ENCODE results near the gene SLU7. TPM values are rescaled to one million over a fixed set of nuclear protein-coding genes. Genes with fewer than 3 reads are reported as not detected.
A peak's percentile ranks its signal among the peaks of the same experiment; 100 is the strongest.

SLU7 gene
- total and polyA plus RNA-seq, 7 donors, result 22.4 to 80.3 (median 44.4) TPM

DNA sequence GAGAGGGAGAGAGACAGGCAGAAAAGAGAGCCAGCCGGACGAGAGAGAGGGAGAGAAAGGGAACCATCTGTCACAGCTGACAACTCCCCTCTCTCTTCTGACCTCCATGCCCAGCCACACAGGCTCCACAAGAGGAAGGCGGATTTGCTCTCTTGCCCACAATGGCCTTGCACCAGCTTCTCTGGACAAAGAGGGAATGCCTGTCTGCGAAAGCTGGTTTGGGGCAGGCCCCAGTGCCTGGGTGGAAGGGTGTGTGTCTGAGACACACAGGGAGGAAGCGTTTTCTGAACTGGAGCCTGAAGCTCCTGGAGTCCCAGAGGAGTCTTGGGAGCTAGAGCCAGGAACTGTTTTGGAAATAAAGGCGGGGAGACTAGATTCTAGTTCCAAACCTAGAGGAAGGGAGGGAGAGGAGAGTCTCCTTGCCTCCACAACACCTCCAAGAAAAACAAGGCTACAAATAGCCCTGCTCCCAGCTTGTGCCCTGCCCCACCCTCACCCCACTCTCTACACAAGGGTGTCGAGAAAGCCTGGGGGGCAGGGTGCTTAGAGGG, 60.9 kb downstream of the SLU7 start:
- H3K27ac ChIP-seq, result peak overlapping the region; percentile 56 to 81 (median 67)
- peak; percentile 74 for DNase-seq
- peak overlapping the region in 2 of 4 donors; percentile 14 to 16 for H3K4me3 ChIP-seq
- 68 to 80% methylated on average over 7 of the region's 7 CpGs for WGBS, 2 donors
- H3K36me3 ChIP-seq, result no peaks in the 10 kb centered on the region
- TF ChIP-seq POLR2AphosphoS5 (IDR thresholded peaks at IDR 0.05) (no peak), EP300 (IDR thresholded peaks at IDR 0.05) (no peak), POLR2A (IDR thresholded peaks at IDR 0.05) (no peak)
- TF ChIP-seq, protein P1, sequence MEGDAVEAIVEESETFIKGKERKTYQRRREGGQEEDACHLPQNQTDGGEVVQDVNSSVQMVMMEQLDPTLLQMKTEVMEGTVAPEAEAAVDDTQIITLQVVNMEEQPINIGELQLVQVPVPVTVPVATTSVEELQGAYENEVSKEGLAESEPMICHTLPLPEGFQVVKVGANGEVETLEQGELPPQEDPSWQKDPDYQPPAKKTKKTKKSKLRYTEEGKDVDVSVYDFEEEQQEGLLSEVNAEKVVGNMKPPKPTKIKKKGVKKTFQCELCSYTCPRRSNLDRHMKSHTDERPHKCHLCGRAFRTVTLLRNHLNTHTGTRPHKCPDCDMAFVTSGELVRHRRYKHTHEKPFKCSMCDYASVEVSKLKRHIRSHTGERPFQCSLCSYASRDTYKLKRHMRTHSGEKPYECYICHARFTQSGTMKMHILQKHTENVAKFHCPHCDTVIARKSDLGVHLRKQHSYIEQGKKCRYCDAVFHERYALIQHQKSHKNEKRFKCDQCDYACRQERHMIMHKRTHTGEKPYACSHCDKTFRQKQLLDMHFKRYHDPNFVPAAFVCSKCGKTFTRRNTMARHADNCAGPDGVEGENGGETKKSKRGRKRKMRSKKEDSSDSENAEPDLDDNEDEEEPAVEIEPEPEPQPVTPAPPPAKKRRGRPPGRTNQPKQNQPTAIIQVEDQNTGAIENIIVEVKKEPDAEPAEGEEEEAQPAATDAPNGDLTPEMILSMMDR (IDR thresholded peaks at IDR 0.05), result no peak
- intact Hi-C loops (cut with DNase I), result no loop called here
- no peaks in the 10 kb centered on the region for H3K27me3 ChIP-seq
- H3K9me3 ChIP-seq, result no peaks in the 10 kb centered on the region
- H3K4me1 ChIP-seq, result peaks cover 0 to 19% (median 9%) of the 10 kb centered on the region in 4 donors

DNA sequence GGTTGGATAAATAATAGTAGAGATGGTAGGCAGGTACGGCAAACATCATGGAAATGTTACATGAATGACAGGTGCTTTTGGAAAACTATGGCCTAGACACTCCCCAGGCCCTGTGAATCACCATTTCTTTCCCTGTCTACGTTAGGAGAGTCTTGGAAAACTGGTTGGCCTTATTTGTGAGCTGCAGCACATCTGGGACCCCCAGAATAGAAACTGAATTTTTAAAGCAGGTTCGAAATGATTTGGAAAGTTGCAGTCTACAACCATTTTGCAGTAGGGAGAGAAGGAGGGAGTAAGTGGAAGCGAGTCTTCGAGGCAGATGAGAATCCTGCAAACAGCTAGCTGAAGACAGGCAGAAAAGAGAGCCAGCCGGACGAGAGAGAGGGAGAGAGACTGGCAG, 61.5 kb downstream of the SLU7 start:
- peak overlapping the region; percentile 56 to 81 (median 67) for H3K27ac ChIP-seq
- no peaks in the 10 kb centered on the region for H3K27me3 ChIP-seq
- H3K4me1 ChIP-seq, result peaks cover 0 to 19% (median 9%) of the 10 kb centered on the region in 4 donors
- 78 to 86% methylated on average over 7 of the region's 7 CpGs for WGBS, 2 donors
- TF ChIP-seq, protein P1 (IDR thresholded peaks at IDR 0.05), result no peak
- TF ChIP-seq POLR2AphosphoS5 (IDR thresholded peaks at IDR 0.05) (no peak), EP300 (IDR thresholded peaks at IDR 0.05) (no peak), POLR2A (IDR thresholded peaks at IDR 0.05) (no peak)
- no peaks in the 10 kb centered on the region for H3K36me3 ChIP-seq
- peak overlapping the region in 1 of 4 donors; percentile 14 for H3K4me3 ChIP-seq
- intact Hi-C loops (cut with DNase I), result no loop called here
- no peak for DNase-seq
- H3K9me3 ChIP-seq, result no peaks in the 10 kb centered on the region

DNA sequence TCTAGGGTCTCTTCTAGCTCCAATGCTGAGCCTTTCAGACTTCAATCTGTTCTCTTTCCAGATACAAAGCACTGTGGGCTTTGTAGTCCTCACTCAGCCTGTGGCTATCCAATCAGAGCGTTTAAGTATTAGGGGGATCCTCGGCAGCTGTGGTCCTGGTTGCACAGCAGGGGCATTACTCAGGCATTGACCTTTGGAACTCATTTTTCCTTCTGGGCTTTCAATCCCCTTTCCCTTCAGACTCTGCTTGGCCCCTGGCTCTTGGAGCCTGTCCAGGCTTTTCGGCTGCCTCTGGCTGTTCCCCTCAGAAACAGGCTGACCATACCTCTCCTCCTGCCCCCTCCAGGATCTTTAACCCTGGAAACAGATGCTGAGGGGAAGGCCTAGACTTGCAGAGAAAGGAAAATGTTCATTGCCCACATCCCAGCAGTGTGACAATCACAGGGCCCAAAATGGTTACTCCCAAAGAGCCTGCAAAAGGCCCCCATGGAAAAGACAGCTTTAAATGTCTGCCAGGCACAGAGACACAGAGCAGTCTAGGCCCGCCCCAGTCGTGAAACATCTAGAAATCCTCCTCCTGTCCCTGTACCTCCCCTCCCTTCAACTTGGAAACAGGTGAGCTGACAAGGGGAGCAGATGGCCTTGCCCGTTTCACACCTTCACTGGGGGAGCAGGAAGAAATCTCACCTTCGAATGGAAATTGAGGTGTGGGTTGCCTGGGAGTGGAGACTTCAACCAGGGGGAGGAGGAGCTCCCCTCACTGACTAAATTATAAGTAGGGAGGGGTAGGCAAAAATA, 62.1 kb downstream of the SLU7 start:
- peak overlapping the region; percentile 3 to 81 (median 67) for H3K27ac ChIP-seq
- no peak for DNase-seq
- TF ChIP-seq POLR2AphosphoS5 (IDR thresholded peaks at IDR 0.05) (no peak), POLR2A (IDR thresholded peaks at IDR 0.05) (no peak), EP300 (IDR thresholded peaks at IDR 0.05) (no peak)
- TF ChIP-seq, protein P1 (IDR thresholded peaks at IDR 0.05), result no peak

DNA sequence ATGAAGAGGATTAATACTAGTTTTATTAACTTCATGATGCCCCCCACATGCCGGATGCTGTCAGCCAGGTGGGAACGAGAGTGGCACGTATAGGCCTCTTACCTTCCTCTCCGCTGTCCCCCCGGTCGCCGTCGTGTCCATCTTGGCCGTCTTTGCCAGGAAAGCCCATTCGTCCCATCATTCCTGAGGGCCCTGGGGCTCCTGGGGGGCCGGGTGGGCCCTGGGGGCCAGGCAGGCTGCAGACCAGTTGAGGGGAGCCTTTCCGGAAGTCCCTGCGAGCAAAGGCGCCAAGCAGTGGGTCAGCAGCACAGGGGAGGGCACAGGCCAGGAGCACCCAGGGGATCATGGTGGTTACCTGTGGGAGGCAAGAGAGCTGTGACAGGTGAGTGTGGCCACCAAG, 64.2 kb downstream of the SLU7 start:
- DNase-seq, result peak; percentile 40
- 93 to 94% methylated on average over 14 of the region's 14 CpGs for WGBS, 2 donors
- H3K4me1 ChIP-seq, result peaks cover 0 to 19% (median 9%) of the 10 kb centered on the region in 4 donors

More for the DNA sequence above, 62.1 kb downstream of the SLU7 start:
- 66 to 76% methylated on average over 7 of the region's 7 CpGs for WGBS, 2 donors
- Histone ChIP-seq H3K9me3 (no peaks in the 10 kb centered on the region), H3K4me3 (no peak overlapping the region), H3K36me3 (no peaks in the 10 kb centered on the region), H3K27me3 (no peaks in the 10 kb centered on the region), H3K4me1 (peaks cover 0 to 19% (median 9%) of the 10 kb centered on the region in 4 donors)
- intact Hi-C loops (cut with DNase I), result no loop called here

More for the DNA sequence above, 64.2 kb downstream of the SLU7 start:
- peaks cover 0 to 2% (median 0%) of the 10 kb centered on the region in 4 donors for H3K36me3 ChIP-seq
- H3K4me3 ChIP-seq, result no peak overlapping the region
- TF ChIP-seq POLR2AphosphoS5 (IDR thresholded peaks at IDR 0.05), result no peak
- no peak for TF ChIP-seq POLR2A (IDR thresholded peaks at IDR 0.05)
- TF ChIP-seq EP300 (IDR thresholded peaks at IDR 0.05), result no peak
- TF ChIP-seq, protein P1 (IDR thresholded peaks at IDR 0.05), result no peak
- no peaks in the 10 kb centered on the region for H3K27me3 ChIP-seq
- H3K9me3 ChIP-seq, result no peaks in the 10 kb centered on the region
- intact Hi-C loops (cut with DNase I), result no loop called here
- no peak overlapping the region for H3K27ac ChIP-seq
